Activated naive CD4-positive, alpha-beta T cell treated with Interleukin-2 at 50 U/mL for 16 hours (primary cell): ENCODE measurements around the gene RPP25L.

Experiments
- DNase-seq: peaks from one replicate; pipeline ENCODE4 v3.0.0-alpha.2; 2020

RPP25L gene

GRCh38 chr9:34565856-34566255 lies 46.0 kb downstream of the RPP25L start:
- DNase-seq, result no peak

DNA sequence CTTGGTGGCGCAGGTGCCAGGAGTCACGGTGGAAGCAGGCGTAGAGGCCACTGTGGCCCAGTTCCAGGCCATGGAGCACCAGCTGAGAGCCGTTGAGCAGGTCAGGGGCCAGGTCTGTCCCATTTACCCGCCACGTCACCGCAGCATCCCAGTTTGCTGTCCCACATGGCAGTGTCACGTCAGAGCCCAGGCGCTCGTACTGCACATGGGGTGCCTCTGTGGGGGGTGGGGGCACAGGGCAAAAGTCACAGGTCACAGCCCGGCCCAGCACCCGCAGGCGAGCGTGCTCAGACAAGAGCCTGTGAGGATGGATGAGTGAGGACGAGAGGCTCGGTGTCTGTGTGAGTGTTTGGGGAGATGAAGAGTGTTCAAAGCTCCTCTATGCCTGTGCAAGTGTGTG lies 47.3 kb downstream of the RPP25L start:
- no peak for DNase-seq

- DNase-seq, result no peak
Measured at GRCh38 chr9:34563262-34563661, 48.6 kb downstream of the RPP25L start.

DNA sequence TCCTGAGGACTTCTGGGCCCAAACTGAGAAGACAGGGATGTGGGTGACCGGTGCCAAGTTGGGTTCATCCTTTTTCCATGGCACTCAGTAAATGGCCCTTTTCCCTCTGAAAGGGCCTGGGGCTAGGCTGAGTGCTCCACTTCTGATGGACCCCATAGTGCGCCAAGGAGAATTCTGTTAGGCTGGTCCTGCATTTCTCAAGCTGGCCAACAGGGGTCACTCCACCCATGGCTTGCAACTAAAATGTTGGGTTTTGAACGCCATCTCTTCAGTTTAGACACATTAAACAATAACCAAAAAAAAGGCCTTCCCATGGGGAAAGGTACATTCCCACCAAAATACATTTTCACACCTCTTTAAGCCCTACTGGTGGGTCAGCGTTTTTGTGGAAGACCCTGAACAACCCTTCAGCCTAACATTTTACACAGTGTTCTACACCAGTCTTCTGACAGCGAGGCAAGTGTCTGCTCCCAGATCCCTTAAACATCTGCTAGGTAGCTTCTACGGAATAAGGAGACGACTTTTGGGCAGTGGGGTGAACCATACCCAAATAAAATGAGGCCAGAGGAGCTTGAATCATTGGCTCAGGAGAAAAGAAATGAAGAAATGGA lies 49.7 kb downstream of the RPP25L start:
- no peak for DNase-seq

DNA sequence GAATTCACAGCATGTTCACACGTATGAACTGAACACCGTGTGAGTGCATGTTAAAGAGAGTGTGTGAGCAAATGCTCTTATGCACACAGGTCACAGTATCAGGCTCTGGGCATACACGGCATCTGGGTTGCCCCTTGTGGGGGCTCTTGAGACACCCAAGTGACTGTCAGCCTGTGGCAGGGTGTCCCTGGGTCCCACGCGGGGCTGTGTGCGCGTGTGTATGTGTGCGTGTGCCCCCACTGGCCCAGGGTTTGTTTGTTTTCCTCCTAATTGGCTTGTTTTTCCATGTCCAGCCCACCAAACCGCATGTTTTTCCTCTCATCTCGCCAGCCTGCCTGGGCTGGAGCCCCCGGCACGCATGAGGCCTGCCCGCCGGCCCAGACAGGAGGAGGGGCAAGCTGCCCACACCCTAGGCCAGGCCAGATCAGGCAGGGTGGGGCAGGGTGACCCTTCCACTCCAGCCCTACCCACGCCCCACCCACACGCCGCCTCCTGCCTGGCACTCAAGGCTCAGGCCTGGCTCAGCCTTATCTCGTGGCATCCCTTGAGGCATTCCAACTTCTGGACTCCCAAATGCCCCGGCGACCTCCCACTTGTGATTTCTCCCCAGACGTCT lies 51.2 kb downstream of the RPP25L start:
- DNase-seq, result no peak
